Cardiac fibroblast (primary cell): ENCODE data around the gene NCEH1.
A peak's percentile ranks its signal among the peaks of the same experiment; 100 is the strongest.
"Not testable (repeated sequence)": the region's sequence is repeated elsewhere in the genome, so short reads cannot be mapped to it uniquely, and the experiment has no call there.

Source experiments
- DNase-seq, 2 donors: peaks; one replicate each; pipeline versions ENCODE4 v3.0.0 to v3.0.0-alpha.2; 2010; ENCODE audit warnings: low read depth in 2 of 2
- H3K4me3 ChIP-seq, 2 donors: replicated peaks in 1 of 2; 1 replicate in 1 of 2; 2 replicates in 1 of 2; pipeline ENCODE4 v1.5.1; 2011; ENCODE audit warnings: low read depth in 2 of 2, low read length in 2 of 2, mild to moderate bottlenecking in 2 of 2, moderate library complexity in 1 of 2
- CTCF ChIP-seq: IDR thresholded peaks from one replicate; pipeline ENCODE4 v1.5.1; 2011; ENCODE audit warnings: low read depth, mild to moderate bottlenecking, low read length, inconsistent platforms

Gene NCEH1

GRCh38 chr3:172707967-172708366 lies 2.9 kb downstream of the NCEH1 start:
- H3K4me3 ChIP-seq: no peak overlapping the region
- TF ChIP-seq CTCF: no peak
- peak; percentile 77 to 88 for DNase-seq

GRCh38 chr3:172707030-172707429 lies 3.8 kb downstream of the NCEH1 start:
- no peak overlapping the region for H3K4me3 ChIP-seq
- DNase-seq: no peak
- no peak for TF ChIP-seq CTCF

GRCh38 chr3:172705170-172705569 lies 5.7 kb downstream of the NCEH1 start:
- no peak for TF ChIP-seq CTCF
- H3K4me3 ChIP-seq: no peak overlapping the region
- no peak for DNase-seq

GRCh38 chr3:172704001-172704400 lies 6.9 kb downstream of the NCEH1 start:
- TF ChIP-seq CTCF: no peak
- H3K4me3 ChIP-seq: no peak overlapping the region

GRCh38 chr3:172702731-172703130 lies 8.1 kb downstream of the NCEH1 start:
- H3K4me3 ChIP-seq, DNase-seq: not testable (repeated sequence)

More at GRCh38 chr3:172704001-172704400, 6.9 kb downstream of the NCEH1 start:
- no peak for DNase-seq

- H3K4me3 ChIP-seq: no peak overlapping the region
- DNase-seq: no peak
- TF ChIP-seq CTCF: no peak
Observed at GRCh38 chr3:172702256-172702655, 8.6 kb downstream of the NCEH1 start.

GRCh38 chr3:172701751-172702150 lies 9.1 kb downstream of the NCEH1 start:
- TF ChIP-seq CTCF: no peak
- no peak overlapping the region for H3K4me3 ChIP-seq
- no peak for DNase-seq
